Measurements from ENCODE around the gene OR6B2.

DNA sequence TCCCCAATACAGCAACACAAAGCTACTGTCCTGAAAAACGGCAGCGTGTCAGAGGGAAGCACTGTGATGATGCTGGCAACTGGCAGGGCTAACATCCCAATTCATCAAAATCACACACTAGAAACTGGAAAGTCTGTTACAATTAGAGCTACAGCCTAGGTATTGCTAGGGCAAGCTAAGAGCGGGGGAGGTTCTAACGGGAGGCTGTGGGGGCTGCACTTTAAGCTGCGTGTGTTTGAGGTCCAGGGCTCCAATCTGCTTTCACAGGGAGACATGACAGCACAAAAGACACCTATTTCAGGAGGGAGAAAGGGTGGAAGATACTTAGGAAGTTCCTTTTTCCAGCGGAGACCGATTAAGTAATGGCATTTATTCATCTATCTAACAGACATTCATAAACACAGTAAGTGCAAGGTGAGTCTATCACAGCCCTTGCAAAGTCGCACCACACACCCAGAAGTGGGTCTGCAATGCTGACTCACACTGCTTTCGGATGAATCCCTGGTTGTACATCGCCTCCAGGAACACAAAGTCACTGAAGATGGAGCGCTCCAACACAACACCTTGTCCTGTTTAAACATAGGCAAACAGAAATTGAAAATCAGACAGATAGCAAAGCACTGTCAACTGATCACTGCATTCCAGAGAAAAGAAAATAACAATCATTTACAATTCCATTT lies 12.0 kb downstream of the OR6B2 start:
- TF ChIP-seq, protein P1, sequence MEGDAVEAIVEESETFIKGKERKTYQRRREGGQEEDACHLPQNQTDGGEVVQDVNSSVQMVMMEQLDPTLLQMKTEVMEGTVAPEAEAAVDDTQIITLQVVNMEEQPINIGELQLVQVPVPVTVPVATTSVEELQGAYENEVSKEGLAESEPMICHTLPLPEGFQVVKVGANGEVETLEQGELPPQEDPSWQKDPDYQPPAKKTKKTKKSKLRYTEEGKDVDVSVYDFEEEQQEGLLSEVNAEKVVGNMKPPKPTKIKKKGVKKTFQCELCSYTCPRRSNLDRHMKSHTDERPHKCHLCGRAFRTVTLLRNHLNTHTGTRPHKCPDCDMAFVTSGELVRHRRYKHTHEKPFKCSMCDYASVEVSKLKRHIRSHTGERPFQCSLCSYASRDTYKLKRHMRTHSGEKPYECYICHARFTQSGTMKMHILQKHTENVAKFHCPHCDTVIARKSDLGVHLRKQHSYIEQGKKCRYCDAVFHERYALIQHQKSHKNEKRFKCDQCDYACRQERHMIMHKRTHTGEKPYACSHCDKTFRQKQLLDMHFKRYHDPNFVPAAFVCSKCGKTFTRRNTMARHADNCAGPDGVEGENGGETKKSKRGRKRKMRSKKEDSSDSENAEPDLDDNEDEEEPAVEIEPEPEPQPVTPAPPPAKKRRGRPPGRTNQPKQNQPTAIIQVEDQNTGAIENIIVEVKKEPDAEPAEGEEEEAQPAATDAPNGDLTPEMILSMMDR (IDR thresholded peaks at IDR 0.05), result no peak
- no peak for TF ChIP-seq POLR2A (IDR thresholded peaks at IDR 0.05)

Data from heart left ventricle (tissue), 13 donors.